Measurements from ENCODE around the gene CCDC146.
"Not testable (repeated sequence)": the region's sequence is repeated elsewhere in the genome, so short reads cannot be mapped to it uniquely, and the experiment has no call there.

Gene CCDC146

DNA sequence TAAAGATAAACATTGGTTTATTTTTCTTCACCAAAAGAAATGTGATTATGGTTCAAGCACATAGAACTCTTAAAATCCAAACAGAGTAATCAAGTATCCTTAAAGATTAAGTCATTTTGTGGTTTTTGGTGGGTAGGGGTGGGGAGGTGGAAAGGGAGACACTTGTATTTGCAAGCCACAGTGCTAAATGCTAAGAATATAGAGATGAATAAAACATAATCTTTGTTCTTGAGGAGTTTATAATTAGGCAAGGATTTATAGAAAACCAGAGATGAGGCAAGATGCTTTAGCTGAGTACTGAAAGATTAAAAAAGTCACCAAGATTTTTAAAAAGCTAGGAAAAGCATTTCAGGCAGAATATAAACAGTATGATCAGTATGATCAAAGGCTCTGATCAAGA lies 19.7 kb upstream of the CCDC146 start:
- H3K4me1 ChIP-seq (ENCODE audit: control insufficient read depth, insufficient read depth, low read length, poor library complexity, severe bottlenecking); H3K9me3 ChIP-seq (ENCODE audit: control insufficient read depth, low read length); H3K4me3 ChIP-seq (ENCODE audit: extremely low read depth, insufficient read depth, low read length, poor library complexity, severe bottlenecking); H3K36me3 ChIP-seq (ENCODE audit: control insufficient read depth, insufficient read depth, low read length); H3K27ac ChIP-seq (ENCODE audit: low read depth, low read length, severe bottlenecking): not testable (repeated sequence)

DNA sequence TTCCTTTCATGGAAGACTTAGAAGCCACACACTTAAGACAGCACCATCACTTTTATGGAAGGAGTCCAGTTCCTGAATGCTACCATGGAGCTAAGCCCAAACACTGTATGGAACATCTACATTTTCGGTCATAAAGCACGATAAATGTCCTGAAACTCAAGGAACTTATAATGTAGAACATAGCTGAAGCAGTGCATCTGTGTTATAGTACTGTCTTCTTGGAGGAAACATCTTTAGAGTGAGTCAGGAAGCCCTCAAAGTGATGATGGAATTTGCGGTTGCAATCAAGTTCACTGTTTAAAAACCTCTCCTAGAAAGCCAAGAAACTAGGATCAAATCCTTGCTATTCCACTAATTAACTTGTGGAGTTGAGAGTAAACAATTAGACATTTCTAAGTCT lies 16.5 kb upstream of the CCDC146 start:
- no CpG with 5 or more reads among the region's 3 CpGs for WGBS, 2 experiments (ENCODE audit: insufficient coverage in 2 of 2)

DNA sequence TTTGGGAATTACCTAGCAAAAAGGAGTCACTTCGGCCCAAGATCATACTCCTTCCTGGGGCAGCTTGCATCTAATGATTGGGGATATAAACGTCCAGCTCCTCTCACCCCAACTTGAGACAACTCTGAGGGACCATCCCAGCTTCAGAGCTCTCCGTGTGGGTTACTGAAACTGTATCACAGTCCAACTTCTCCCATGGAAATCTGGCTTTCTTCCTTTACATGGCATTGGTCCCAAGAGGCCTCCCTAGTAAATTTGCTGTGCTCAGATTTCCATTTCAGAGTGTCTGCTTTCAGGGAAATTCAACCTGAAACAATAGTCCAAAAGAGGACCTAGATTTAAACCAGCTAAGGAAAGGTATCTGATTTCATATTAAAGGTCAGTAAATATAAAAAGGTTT lies 14.8 kb upstream of the CCDC146 start:
- H3K4me1 ChIP-seq (ENCODE audit: control insufficient read depth, insufficient read depth, low read length, poor library complexity, severe bottlenecking); H3K4me3 ChIP-seq (ENCODE audit: extremely low read depth, insufficient read depth, low read length, poor library complexity, severe bottlenecking); H3K9me3 ChIP-seq (ENCODE audit: control insufficient read depth, low read length); H3K27ac ChIP-seq (ENCODE audit: low read depth, low read length, severe bottlenecking); H3K36me3 ChIP-seq (ENCODE audit: control insufficient read depth, insufficient read depth, low read length): not testable (repeated sequence)
- WGBS, 2 experiments (ENCODE audit: insufficient coverage in 2 of 2), result no CpG with 5 or more reads among the region's 3 CpGs

More for the DNA sequence above, 16.5 kb upstream of the CCDC146 start:
- not testable (repeated sequence) for H3K36me3 ChIP-seq (ENCODE audit: control insufficient read depth, insufficient read depth, low read length); H3K4me3 ChIP-seq (ENCODE audit: extremely low read depth, insufficient read depth, low read length, poor library complexity, severe bottlenecking); H3K9me3 ChIP-seq (ENCODE audit: control insufficient read depth, low read length); H3K4me1 ChIP-seq (ENCODE audit: control insufficient read depth, insufficient read depth, low read length, poor library complexity, severe bottlenecking); H3K27ac ChIP-seq (ENCODE audit: low read depth, low read length, severe bottlenecking)

DNA sequence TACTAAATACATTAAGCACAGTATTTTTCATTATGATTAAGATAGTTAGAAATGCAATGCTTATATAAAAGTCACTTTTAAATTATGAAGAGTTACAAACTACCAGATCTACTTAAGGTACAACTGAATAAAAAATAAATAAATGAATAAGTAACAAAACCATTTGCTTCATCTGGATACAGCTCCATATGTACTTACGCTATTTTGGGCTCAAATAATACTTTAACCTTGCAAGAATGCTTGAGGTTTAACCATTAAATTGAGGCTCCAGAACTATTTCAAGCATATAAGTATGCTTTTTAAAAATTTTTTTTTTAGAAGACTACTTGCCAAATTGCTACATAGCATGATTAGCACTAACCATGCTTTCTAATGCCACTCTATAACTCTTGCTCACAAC lies 14.1 kb upstream of the CCDC146 start:
- H3K27ac ChIP-seq (ENCODE audit: low read depth, low read length, severe bottlenecking); H3K4me1 ChIP-seq (ENCODE audit: control insufficient read depth, insufficient read depth, low read length, poor library complexity, severe bottlenecking); H3K4me3 ChIP-seq (ENCODE audit: extremely low read depth, insufficient read depth, low read length, poor library complexity, severe bottlenecking); H3K9me3 ChIP-seq (ENCODE audit: control insufficient read depth, low read length); H3K36me3 ChIP-seq (ENCODE audit: control insufficient read depth, insufficient read depth, low read length): not testable (repeated sequence)
- WGBS, 2 experiments (ENCODE audit: insufficient coverage in 2 of 2), result no CpG with 5 or more reads among the region's 1 CpG

DNA sequence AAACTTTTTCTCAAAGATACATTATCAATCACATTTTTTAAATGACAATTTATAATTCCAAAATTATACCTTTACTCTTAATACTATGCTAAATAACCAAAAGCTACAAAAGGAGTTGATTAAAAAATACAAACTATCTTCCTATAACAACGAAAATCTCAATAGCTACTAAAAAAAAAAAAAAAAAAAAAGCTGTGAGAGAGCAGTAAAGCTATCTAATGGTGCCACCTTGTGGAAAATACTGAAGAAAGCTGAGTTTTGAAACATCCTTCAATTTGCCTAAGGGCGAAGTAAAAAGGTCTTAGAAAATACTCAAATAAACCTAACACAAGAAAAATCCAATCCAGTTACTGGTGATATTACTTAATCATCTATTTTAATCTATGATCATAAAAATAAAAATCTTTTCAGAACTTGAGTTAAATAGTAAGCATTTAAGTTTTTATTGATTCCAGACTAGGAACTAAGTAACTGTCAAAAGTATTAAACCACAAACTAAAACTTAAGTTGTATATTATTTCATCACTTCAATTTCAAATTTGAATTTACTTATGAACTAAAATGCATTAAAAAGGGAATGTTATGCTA lies 9.6 kb upstream of the CCDC146 start:
- H3K4me3 ChIP-seq (ENCODE audit: extremely low read depth, insufficient read depth, low read length, poor library complexity, severe bottlenecking); H3K9me3 ChIP-seq (ENCODE audit: control insufficient read depth, low read length); H3K27ac ChIP-seq (ENCODE audit: low read depth, low read length, severe bottlenecking); H3K36me3 ChIP-seq (ENCODE audit: control insufficient read depth, insufficient read depth, low read length); H3K4me1 ChIP-seq (ENCODE audit: control insufficient read depth, insufficient read depth, low read length, poor library complexity, severe bottlenecking): not testable (repeated sequence)
- WGBS, 2 experiments (ENCODE audit: insufficient coverage in 2 of 2), result no CpG with 5 or more reads among the region's 2 CpGs

DNA sequence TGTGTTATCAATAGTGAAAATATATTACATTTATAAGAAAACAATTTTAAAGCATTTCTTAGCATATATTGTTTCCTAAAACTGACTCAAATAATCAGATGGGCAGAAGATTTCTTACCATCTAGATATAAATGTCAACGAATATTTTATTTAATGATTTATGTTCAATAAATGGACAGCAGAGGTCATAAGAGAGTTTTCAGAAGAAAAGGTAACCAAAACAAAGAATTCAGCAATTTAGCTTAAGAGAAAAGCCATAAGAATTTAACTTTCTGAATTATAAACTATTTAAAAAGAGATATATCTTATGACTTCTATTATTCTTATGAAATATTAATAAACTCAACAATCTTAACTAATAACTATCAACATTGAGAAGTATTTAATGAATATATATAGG lies 3.1 kb downstream of the CCDC146 start:
- not testable (repeated sequence) for H3K9me3 ChIP-seq (ENCODE audit: control insufficient read depth, low read length); H3K27ac ChIP-seq (ENCODE audit: low read depth, low read length, severe bottlenecking); H3K4me3 ChIP-seq (ENCODE audit: extremely low read depth, insufficient read depth, low read length, poor library complexity, severe bottlenecking); H3K36me3 ChIP-seq (ENCODE audit: control insufficient read depth, insufficient read depth, low read length); H3K4me1 ChIP-seq (ENCODE audit: control insufficient read depth, insufficient read depth, low read length, poor library complexity, severe bottlenecking)
- no CpG with 5 or more reads among the region's 1 CpG for WGBS, 2 experiments (ENCODE audit: insufficient coverage in 2 of 2)

DNA sequence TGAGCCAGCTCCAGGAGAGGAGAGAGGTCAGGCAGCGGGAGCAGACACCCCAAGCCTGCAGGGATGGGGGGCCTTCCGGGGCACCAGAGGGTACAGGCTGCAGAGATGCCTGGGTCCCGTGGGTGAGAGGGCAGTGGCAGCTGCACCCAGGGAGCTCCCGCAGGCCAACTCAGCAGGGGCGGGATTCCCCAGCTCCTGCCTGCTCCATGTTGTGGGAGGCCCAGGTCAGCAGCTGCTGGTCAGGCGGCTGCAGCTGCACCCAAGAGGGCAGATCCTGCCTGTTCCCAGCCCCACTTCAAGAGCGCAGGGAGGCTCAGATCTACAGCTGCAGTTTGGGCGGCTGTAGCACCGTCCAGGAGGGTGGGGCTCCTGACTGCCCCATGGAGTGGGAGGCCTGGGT lies 4.6 kb downstream of the CCDC146 start:
- not testable (repeated sequence) for H3K27ac ChIP-seq (ENCODE audit: low read depth, low read length, severe bottlenecking); H3K4me3 ChIP-seq (ENCODE audit: extremely low read depth, insufficient read depth, low read length, poor library complexity, severe bottlenecking); H3K4me1 ChIP-seq (ENCODE audit: control insufficient read depth, insufficient read depth, low read length, poor library complexity, severe bottlenecking); H3K9me3 ChIP-seq (ENCODE audit: control insufficient read depth, low read length); H3K36me3 ChIP-seq (ENCODE audit: control insufficient read depth, insufficient read depth, low read length)
- WGBS, 2 experiments (ENCODE audit: insufficient coverage in 2 of 2), result 90 to 96% methylated on average over 4 to 5 of the region's 9 CpGs

DNA sequence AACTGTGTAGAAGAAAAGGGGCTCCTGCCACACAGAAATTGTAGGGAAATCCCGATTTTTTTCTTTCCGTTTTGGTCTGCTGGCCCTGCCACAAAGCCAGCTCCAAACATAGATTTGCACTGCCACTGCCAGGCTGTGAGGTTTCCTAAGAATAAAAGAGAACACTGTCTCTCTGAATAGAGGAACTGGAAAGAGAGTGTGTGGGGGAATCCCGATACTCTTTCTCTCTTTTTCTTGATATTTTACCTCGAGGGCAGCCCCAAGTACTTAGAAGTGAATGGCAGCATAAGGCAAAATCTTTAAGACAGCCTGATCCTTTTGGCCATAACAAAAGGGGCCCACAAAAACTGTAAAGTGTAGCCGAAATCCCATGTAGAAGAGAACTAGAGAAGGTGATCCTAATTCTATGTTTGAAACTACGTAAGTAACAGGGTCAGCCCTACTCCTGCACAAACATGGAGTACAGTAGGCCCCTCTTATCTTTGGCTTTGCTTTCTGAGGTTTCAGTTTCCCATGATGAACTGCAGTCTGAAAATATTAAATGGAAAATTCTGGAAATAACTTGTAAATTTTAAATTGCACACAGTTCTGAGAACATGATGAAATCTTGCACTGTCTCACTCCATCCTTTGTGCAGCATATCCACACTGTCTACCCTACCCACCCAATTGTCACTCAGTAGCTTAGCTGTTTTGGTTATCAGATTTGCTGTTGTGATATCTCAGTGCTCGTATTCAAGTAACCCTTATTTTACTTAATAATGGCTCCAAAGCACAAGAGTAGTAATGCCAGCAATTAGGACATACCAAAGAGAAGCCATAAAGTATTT lies 6.4 kb downstream of the CCDC146 start:
- H3K4me3 ChIP-seq (ENCODE audit: extremely low read depth, insufficient read depth, low read length, poor library complexity, severe bottlenecking); H3K9me3 ChIP-seq (ENCODE audit: control insufficient read depth, low read length); H3K36me3 ChIP-seq (ENCODE audit: control insufficient read depth, insufficient read depth, low read length); H3K4me1 ChIP-seq (ENCODE audit: control insufficient read depth, insufficient read depth, low read length, poor library complexity, severe bottlenecking); H3K27ac ChIP-seq (ENCODE audit: low read depth, low read length, severe bottlenecking): not testable (repeated sequence)
- WGBS, 2 experiments (ENCODE audit: insufficient coverage in 2 of 2), result 72% methylated on average over 2 of the region's 7 CpGs; no CpG with 5 or more reads in 1 of the 2 experiments

DNA sequence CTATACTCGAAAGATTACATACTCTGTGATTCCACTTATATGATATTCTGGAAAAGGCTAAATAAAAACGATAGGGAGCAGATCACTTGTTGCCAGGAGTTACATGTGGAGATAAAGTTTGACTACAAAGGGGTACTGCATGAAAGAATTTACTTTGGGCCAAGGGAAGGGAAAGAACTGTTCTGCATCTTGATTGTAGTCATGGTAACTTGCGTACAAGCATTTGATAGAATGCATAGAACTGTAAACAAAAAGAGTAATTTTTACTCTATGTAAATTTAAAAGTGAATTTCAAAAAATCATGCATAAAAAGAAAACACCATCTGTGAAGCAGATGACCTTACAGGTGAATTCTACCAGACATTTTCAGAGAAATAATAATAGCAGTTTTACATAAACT lies 9.4 kb downstream of the CCDC146 start:
- H3K36me3 ChIP-seq (ENCODE audit: control insufficient read depth, insufficient read depth, low read length); H3K4me3 ChIP-seq (ENCODE audit: extremely low read depth, insufficient read depth, low read length, poor library complexity, severe bottlenecking); H3K9me3 ChIP-seq (ENCODE audit: control insufficient read depth, low read length); H3K4me1 ChIP-seq (ENCODE audit: control insufficient read depth, insufficient read depth, low read length, poor library complexity, severe bottlenecking); H3K27ac ChIP-seq (ENCODE audit: low read depth, low read length, severe bottlenecking): not testable (repeated sequence)
- no CpG with 5 or more reads among the region's 3 CpGs for WGBS, 2 experiments (ENCODE audit: insufficient coverage in 2 of 2)

DNA sequence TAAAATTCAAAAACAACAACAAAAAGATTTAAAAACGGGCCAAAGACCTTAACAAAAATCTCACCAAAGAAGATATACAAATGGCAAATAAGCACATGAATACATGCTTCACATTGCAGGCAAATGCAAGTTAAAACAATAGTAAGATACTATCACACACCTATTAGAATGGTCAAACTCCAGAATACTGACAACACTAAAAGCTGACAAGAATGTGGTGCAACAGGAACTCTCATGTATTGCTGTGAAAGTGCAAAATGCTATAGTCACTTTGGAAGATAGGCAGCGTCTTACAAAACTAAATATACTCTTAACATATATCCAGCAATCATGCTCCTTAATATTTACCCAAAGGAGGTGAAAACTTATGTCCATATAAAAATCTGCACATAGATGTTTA lies 16.3 kb downstream of the CCDC146 start:
- not testable (repeated sequence) for H3K9me3 ChIP-seq (ENCODE audit: control insufficient read depth, low read length); H3K36me3 ChIP-seq (ENCODE audit: control insufficient read depth, insufficient read depth, low read length); H3K4me1 ChIP-seq (ENCODE audit: control insufficient read depth, insufficient read depth, low read length, poor library complexity, severe bottlenecking); H3K4me3 ChIP-seq (ENCODE audit: extremely low read depth, insufficient read depth, low read length, poor library complexity, severe bottlenecking); H3K27ac ChIP-seq (ENCODE audit: low read depth, low read length, severe bottlenecking)
- WGBS, 2 experiments (ENCODE audit: insufficient coverage in 2 of 2), result 73% methylated on average over 1 of the region's 2 CpGs; no CpG with 5 or more reads in 1 of the 2 experiments

DNA sequence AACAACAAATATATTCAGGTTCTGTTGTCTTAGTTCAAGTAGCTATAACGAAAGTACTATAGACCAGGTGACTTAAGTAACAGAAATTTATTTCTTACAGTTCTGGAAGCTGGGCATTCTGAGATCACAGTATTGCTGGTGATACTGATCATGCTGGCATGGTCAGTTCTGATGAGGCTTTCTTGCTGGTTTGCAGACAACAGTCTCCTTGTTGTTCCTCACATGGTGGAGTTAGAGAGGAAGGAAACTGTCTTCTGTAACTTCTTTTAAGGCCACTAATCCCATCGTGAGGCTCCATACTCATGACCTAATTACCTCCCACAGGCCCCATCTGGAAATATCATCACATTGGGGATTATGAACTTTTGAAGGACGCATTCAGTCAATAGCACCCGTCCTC lies 17.9 kb downstream of the CCDC146 start:
- H3K27ac ChIP-seq (ENCODE audit: low read depth, low read length, severe bottlenecking); H3K36me3 ChIP-seq (ENCODE audit: control insufficient read depth, insufficient read depth, low read length); H3K4me3 ChIP-seq (ENCODE audit: extremely low read depth, insufficient read depth, low read length, poor library complexity, severe bottlenecking); H3K9me3 ChIP-seq (ENCODE audit: control insufficient read depth, low read length); H3K4me1 ChIP-seq (ENCODE audit: control insufficient read depth, insufficient read depth, low read length, poor library complexity, severe bottlenecking): not testable (repeated sequence)
- WGBS, 2 experiments (ENCODE audit: insufficient coverage in 2 of 2), result no CpG with 5 or more reads among the region's 4 CpGs
